Peyer's patch (tissue), 4 donors: ENCODE results near the gene ANKRD40CL. TPM values are rescaled to one million over a fixed set of nuclear protein-coding genes. Genes with fewer than 3 reads are reported as not detected.

Experiments used
- DNase-seq, 3 donors: peaks; one replicate each; pipeline ENCODE4 v3.0.0-alpha.2; 2017 to 2019
- H3K27ac ChIP-seq, 4 donors: fragments of 200-600 bp; sonication (generic); one replicate each; pipeline ENCODE4 v1.5.1; 2016 to 2019
- H3K27me3 ChIP-seq, 2 donors: fragments of 200-600 bp; sonication (generic); one replicate each; pipeline ENCODE4 v1.5.1; 2019
- H3K36me3 ChIP-seq, 3 donors: fragments of 200-600 bp; sonication (generic); one replicate each; pipeline ENCODE4 v1.5.1; 2016 to 2019
- H3K4me1 ChIP-seq, 4 donors: fragments of 200-600 bp; sonication (generic); one replicate each; pipeline ENCODE4 v1.5.1; 2016 to 2019
- H3K4me3 ChIP-seq, 4 donors: fragments of 200-600 bp; sonication (generic); 1 replicate in 3 of 4; 2 replicates in 1 of 4; pipeline ENCODE4 v1.5.1; 2016 to 2019; ENCODE audit warnings: mild to moderate bottlenecking in 1 of 4
- H3K9me3 ChIP-seq, 4 donors: fragments of 200-600 bp; sonication (generic); one replicate each; pipeline ENCODE4 v1.5.1; 2016 to 2019; ENCODE audit warnings: mild to moderate bottlenecking in 1 of 4
- POLR2A ChIP-seq, 2 donors: fragments of 450-650 bp; IDR thresholded peaks; one replicate each; pipeline ENCODE4 v1.5.1; 2017; ENCODE audit warnings: antibody characterized with exemption in 2 of 2, mild to moderate bottlenecking in 2 of 2, moderate library complexity in 2 of 2
- total RNA-seq, 4 donors: library from RNA; depleted of rRNA; stranded (reverse); fragments of >200 nt; gene quantifications; one replicate each; pipeline ENCODE4 v1.1.0, GENCODE V29; 2016
- TF ChIP-seq, protein P1 (sequence below), 6 experiments: fragments of 450-650 bp in 4 of 6; fragments of 200-600 bp in 2 of 6; sonication (generic) in 1 of 6; IDR thresholded peaks; one replicate each; pipeline ENCODE4 v1.5.1; 2017 to 2019; ENCODE audit warnings: antibody characterized with exemption in 6 of 6, mild to moderate bottlenecking in 3 of 6, moderate library complexity in 1 of 6

ANKRD40CL gene
- total RNA-seq, 4 donors from 2014 or later = 9.9 to 150 (median 139) TPM

DNA sequence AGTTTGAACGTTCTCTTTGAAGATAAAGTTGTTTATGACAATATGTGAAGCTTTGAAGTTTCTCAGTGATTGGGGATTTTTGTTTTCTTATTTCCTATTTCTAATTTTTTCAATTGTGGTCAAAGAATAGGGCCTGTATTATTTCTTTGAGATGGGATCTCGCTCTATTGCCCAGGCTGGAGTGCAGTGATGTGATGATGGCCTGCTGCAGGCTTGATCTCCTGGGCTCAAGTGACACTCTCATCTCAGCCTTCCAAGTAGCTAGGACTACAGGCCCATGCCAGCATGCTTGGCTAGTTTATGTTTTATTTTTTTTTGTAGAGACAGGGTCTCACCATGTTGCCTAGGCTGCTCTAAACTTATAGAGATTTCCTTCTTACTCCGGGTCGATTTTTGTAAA, 11.7 kb upstream of the ANKRD40CL start:
- TF ChIP-seq, protein P1, sequence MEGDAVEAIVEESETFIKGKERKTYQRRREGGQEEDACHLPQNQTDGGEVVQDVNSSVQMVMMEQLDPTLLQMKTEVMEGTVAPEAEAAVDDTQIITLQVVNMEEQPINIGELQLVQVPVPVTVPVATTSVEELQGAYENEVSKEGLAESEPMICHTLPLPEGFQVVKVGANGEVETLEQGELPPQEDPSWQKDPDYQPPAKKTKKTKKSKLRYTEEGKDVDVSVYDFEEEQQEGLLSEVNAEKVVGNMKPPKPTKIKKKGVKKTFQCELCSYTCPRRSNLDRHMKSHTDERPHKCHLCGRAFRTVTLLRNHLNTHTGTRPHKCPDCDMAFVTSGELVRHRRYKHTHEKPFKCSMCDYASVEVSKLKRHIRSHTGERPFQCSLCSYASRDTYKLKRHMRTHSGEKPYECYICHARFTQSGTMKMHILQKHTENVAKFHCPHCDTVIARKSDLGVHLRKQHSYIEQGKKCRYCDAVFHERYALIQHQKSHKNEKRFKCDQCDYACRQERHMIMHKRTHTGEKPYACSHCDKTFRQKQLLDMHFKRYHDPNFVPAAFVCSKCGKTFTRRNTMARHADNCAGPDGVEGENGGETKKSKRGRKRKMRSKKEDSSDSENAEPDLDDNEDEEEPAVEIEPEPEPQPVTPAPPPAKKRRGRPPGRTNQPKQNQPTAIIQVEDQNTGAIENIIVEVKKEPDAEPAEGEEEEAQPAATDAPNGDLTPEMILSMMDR (IDR thresholded peaks at IDR 0.05) = no peak
- TF ChIP-seq POLR2A (IDR thresholded peaks at IDR 0.05) = no peak
- H3K4me3 ChIP-seq = no peak overlapping the region
- no peaks in the 10 kb centered on the region for H3K27me3 ChIP-seq
- no peaks in the 10 kb centered on the region for H3K4me1 ChIP-seq
- H3K36me3 ChIP-seq = no peaks in the 10 kb centered on the region
- no peaks in the 10 kb centered on the region for H3K9me3 ChIP-seq
- H3K27ac ChIP-seq = no peak overlapping the region
- DNase-seq = no peak

DNA sequence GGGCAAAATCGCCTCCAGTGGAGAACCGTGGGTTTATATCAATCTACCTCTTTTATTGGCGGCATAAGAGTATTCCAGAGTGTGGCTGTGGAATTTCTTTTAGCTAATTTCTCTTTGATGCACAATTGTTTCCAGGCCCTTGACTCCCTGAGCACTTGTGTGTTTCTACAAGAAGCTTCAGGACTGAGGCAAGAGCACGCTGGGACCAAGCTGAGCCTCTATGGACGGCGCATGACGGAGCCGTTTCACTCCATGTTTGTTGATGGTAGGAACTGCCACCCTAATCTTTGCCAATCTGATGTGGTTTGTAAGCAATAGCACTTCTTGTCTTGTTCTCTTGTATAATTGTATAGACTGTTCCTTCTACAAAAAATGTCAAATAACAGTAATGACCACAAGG, 11.2 kb upstream of the ANKRD40CL start:
- TF ChIP-seq, protein P1 (IDR thresholded peaks at IDR 0.05) = no peak
- no peak for TF ChIP-seq POLR2A (IDR thresholded peaks at IDR 0.05)
- no peaks in the 10 kb centered on the region for H3K9me3 ChIP-seq
- no peaks in the 10 kb centered on the region for H3K36me3 ChIP-seq
- no peak for DNase-seq
- H3K4me1 ChIP-seq = no peaks in the 10 kb centered on the region
- no peaks in the 10 kb centered on the region for H3K27me3 ChIP-seq
- no peak overlapping the region for H3K27ac ChIP-seq
- no peak overlapping the region for H3K4me3 ChIP-seq

DNA sequence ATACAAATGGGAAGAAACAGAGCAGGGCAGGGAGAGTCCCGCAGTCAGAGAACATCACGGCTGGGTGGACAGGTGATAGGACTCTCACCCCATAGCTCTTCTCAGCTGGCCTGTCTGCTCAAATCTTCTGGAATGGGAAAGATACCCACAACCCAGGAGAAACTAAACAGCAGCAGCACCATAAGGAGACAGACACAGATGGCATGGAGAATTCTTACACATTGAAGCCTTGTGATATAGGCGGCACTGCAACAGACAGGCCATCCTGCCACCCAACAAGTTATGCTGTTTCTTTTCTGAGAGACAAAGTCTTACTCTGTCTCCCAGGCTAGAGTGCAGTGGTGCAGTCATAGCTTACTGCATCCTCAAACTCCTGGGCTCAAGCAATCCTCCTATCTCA, 8.6 kb upstream of the ANKRD40CL start:
- Histone ChIP-seq H3K36me3 (no peaks in the 10 kb centered on the region), H3K27ac (no peak overlapping the region), H3K27me3 (no peaks in the 10 kb centered on the region), H3K9me3 (no peaks in the 10 kb centered on the region), H3K4me1 (no peaks in the 10 kb centered on the region), H3K4me3 (no peak overlapping the region)
- TF ChIP-seq, protein P1 (IDR thresholded peaks at IDR 0.05) = no peak
- TF ChIP-seq POLR2A (IDR thresholded peaks at IDR 0.05) = no peak
- DNase-seq = no peak

DNA sequence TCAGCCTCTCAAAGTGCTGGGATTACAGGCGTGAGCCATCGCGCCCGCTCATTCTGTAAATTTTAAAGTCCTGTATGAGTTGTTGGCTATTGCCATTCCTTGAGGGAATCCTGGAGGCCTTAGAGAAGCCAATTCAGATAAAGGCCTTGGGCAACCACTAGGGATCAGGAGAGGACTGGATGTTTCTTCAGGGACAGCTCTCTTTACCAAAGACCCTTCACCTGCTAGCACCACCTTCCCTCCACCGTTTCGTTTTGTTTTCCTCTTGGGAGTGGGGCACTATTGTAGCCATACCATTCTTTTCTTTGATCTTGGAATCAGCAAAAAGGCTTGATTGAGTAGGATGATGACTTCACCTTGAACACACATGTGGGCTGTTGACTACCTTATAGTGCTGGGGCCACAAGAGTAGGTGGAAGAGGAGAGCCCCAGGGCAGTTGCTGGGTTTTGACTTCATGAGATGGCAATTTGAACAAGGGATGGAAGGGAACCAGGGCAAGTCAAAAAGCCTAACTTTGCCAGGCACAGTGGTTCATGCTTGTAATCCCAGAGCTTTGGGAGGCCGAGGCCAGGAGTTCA, 7.0 kb upstream of the ANKRD40CL start:
- no peaks in the 10 kb centered on the region for H3K36me3 ChIP-seq
- TF ChIP-seq, protein P1 (IDR thresholded peaks at IDR 0.05) = no peak
- no peak for TF ChIP-seq POLR2A (IDR thresholded peaks at IDR 0.05)
- no peak overlapping the region for H3K4me3 ChIP-seq
- no peaks in the 10 kb centered on the region for H3K27me3 ChIP-seq
- no peaks in the 10 kb centered on the region for H3K9me3 ChIP-seq
- H3K4me1 ChIP-seq = peaks cover 0 to 5% (median 0%) of the 10 kb centered on the region in 4 donors
- no peak overlapping the region for H3K27ac ChIP-seq
- no peak for DNase-seq

DNA sequence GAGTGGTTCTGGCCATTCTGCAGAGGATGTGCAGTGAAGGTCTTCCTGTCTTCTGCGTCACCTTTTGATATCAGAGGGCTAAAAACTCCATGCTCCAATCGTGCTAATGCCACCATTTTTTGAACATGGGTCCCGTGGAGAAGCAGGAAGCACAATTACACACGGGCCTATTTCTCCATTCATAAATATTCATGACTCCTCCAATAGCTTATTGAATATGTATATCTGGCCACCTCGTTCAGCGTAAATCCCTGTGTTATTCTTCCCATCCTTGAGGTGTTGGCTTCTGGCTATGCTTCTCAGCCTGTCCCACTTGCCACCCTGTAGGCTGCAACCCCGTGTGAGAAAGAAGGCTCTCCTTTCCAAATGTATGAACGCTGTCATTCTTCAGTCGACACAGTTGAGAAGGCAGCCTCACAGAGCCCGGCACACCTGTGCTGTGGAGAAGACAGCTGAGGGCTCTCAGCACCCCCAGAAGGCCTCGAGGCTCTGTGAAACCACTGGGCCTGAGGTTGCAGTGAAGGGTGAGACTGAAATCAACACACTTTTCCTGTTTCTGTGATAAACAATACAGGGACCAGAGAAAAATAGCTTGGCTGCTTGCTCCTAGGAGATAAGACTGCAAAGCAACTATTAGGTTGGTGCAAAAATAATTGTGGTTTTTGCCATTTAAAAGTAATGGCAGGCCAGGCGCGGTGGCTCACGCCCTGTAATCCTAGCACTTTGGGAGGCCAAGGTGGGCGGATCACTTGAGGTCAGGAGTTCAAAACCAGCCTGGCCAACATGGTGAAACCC, 4.9 kb upstream of the ANKRD40CL start:
- Histone ChIP-seq H3K27me3 (no peaks in the 10 kb centered on the region), H3K4me1 (peaks cover 0 to 9% (median 0%) of the 10 kb centered on the region in 4 donors), H3K27ac (no peak overlapping the region), H3K36me3 (no peaks in the 10 kb centered on the region), H3K4me3 (no peak overlapping the region), H3K9me3 (no peaks in the 10 kb centered on the region)
- DNase-seq = peak in 1 of 3 donors; percentile 76
- TF ChIP-seq, protein P1 (IDR thresholded peaks at IDR 0.05) = no peak
- no peak for TF ChIP-seq POLR2A (IDR thresholded peaks at IDR 0.05)
